ENCODE results near the gene TRIM74.
"Not testable (repeated sequence)": the region's sequence is repeated elsewhere in the genome, so short reads cannot be mapped to it uniquely, and the experiment has no call there.

Gene TRIM74

GRCh38 chr7:72968980-72969516 is at the start of gene TRIM74:
Gene TRIM74, minus strand, starts transcription at chr7:72969466. Its CDS starts 3,309 bp downstream, at chr7:72966157.
- DNase-seq = not testable (repeated sequence)

DNA sequence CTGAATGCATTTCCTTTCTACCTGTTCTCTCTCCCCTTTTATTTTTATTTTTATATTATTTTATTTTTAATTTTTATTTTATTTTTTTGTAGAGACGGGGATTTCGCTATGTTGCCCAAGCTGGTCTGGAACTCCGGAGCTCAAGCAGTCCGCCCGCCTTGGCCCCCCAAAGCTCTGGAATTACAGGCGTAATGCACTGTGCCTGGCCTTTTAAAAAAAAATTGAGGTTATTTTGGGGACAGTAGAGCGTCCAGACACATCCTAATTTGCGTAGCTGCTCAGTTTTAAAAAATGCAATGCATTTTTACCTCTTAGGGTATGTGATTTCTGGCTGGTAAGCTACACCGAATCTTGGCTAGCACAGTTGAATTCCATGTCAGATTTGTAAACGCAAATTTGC is 37.2 kb upstream of the TRIM74 start:
- DNase-seq = not testable (repeated sequence)

GRCh38 chr7:73005693-73006447 is 36.6 kb upstream of the TRIM74 start:
- DNase-seq = not testable (repeated sequence)

DNA sequence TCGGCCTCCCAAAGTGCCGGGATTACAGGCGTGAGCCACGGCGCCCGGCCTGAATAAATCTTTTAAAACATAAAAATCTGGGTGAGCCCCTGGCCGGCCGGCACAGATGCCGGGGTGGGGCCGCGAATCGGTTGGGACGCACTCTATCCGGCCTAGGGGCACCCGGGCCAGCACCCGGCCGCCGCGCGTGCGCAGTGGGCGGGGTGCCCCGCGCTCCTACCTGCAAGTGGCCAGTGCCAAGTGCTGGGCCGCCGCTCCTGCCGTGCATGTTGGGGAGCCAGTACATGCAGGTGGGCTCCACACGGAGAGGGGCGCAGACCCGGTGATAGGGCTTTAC is 36.1 kb upstream of the TRIM74 start:
- not testable (repeated sequence) for DNase-seq

DNA sequence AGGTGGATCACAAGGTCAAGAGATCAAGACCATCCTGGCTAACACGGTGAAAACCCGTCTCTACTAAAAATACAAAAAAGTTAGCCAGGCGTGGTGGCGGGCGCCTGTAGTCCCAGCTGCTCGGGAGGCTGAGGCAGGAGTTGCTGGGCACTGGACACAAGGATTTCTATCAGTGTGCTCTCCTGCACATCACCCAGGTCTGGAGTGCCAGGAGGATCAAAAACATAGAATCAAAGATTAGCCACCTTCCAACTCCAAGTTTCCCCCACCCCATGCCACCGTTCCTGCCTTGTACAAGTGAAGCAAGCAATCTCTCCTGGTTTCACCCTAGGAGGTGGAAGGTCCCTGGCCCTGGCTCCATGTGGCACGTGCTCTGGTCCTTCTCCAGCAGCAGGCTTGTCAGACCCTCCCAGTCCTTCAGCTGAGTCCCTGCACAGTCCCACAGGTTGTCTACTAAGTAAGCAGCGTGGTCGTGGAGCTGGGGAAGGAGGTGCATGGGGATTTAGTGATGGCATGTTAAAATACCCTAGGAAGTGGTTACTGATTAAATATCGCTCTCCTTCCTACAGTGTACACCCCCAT is 28.7 kb upstream of the TRIM74 start:
- DNase-seq = not testable (repeated sequence)

DNA sequence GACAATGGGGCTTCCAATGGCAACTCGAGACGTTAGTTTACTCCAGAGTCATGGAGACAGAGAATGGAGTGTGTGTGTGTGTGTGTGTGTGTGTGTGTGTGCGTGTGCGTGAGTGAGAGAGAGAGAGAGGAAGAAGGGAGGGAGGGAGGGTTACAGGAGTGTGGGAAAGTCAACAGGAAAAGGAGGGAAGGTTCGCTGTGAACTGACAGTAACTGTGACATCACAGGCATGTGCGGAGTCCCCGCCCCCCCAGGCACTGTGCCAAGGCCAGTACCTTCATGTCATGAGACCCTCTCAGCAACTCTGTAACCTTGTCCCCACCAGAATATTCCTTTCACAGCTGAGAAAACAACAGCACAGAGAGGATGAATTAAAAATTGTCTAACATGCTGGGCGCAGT is 28.2 kb upstream of the TRIM74 start:
- DNase-seq = not testable (repeated sequence)

DNA sequence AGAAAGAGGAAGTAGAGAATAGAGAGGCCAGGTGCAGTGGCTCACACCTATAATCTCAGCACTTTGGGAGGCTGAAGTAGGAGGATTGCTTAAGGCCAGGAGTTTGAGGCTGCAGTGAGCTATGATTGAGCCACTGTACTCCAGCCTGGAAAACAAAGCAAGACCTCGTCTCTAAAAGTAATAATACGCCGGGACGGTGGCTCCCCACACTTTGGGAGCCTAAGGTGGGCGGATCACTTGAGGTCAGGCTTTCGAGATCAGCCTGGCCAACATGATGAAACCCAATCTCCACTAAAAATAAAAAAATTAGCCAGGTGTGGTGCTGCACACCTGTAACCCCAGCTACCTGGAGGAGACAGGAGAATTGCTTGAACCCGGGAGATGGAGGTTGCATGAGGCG is 26.2 kb upstream of the TRIM74 start:
- DNase-seq = not testable (repeated sequence)

DNA sequence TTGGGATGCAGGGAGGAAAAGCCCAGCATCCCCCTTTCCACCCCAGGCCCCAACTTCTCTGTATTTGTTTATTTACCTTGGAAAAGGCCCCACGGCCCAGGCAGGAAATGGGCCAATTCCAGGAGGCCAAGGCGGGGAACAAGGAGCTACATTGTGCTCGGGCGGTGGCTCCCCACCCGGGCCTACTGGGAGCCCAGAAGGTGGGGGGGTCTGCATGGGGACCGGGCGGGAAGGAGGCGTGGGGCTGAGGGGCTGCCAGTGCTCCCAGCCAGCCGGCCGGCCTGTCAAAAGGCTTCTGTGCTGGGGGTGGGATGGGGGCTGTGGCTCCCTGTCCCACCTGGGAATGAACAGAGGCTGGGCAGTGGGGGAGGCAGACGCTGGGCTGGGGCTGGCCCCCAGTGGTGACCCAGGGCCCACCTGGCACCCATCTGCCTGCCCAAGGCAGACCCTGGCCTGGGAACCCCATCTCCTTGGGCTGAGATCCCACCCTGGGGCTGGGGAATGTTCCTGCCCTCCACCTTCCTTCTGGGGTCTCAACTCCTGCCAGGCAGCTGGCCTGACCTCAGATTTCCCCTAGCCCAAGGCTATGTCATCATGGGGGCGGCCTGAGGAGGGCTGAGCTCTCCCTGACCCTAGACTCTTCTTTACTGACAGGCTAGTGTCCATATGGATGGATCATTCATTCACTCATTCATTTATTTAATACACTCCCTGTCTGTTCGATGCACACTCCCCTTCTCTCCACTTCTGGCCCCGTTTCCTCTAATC is 21.1 kb upstream of the TRIM74 start:
- not testable (repeated sequence) for DNase-seq

DNA sequence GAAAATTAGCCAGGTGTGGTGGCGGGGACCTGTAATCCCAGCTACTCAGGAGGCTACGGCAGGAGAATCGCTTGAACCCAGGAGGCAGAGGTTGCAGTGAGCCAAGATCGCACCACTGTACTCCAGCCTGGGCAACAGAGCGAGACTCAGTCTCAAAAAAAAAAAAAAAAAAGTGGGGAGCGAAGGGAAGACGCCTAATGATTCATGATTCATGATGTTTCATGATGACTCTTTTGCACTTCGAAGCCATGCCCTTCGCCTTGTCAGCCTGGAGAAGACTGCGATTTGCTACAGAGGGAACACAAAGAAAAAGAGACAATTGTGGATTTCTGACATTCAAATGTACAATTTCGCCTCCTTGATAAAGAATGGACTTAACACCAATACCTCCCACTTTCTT is 12.8 kb upstream of the TRIM74 start:
- DNase-seq = not testable (repeated sequence)

GRCh38 chr7:72980382-72980781 is 11.1 kb upstream of the TRIM74 start:
- not testable (repeated sequence) for DNase-seq

DNA sequence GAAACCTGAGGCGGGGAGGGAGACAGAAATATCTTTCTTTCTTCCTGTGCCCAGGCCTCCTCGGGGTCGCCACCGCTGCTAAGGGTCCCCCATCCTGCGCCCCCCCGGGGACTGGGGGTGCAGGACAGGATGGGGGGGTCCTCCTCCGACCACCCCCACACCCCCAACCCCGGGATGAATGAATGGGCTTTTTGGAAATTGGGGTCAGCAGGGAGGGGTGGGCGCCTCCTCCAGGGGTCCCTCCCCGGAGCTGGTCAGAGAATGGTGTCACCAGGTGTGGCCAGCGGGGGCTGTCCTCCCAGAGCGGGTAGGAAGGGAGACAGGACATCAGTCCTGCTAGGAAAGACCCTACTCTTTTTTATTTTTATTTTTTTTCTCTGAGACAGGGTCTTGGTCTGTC is 7.2 kb upstream of the TRIM74 start:
- DNase-seq = not testable (repeated sequence)

DNA sequence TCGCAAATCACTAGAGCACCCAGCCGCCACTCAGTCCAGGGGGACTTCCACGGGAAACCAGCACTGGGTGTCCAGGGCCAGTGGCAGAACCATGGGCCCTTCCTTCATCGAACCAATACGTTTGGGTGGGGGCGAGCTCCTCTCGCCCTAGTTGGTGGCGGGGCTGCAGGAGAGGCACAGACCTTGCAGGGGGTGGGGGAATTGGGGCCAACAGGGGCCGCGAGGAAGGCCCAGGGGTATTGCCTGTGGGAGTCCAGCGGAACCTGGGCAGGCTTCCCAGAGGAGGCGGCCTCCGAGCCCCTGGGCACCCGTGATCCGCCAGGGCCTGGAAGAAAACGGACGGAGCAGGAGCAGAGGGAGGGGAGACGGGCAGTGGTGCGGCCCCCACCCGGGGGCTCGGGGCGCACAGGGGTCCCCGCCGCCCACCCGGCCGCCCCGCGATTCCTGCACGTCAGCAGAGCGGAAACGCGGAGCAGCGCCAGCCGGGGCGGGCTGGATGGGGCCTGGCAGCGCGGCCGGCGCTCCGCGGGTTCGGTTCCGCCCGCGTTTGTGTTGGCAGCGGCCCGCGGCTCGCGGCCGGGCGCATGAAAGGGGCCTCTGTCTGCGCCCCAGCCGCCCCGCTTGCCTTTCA is 6.5 kb upstream of the TRIM74 start:
- DNase-seq = not testable (repeated sequence)

GRCh38 chr7:72974781-72975180 is 5.5 kb upstream of the TRIM74 start:
- not testable (repeated sequence) for DNase-seq

DNA sequence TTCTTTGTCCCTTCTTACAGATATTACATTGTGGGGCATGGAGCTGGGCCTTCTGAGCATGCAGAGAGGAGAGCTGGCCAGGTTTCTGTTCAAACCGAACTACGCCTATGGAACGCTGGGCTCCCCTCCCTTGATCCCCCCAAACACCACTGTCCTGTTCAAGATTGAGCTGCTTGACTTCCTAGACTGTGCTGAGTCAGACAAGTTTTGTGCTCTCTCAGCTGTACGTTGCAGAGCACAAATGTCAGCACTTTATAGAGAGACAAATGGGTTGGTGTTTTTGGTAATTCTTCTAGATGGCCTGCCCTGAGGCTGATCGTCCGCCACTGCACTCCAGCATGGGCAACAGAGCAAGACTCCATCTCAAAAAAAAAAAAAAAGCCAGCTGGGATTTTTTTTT is 2.2 kb upstream of the TRIM74 start:
- DNase-seq = not testable (repeated sequence)

GRCh38 chr7:72969688-72970087 is 422 bp upstream of the TRIM74 start:
- DNase-seq = not testable (repeated sequence)

DNA sequence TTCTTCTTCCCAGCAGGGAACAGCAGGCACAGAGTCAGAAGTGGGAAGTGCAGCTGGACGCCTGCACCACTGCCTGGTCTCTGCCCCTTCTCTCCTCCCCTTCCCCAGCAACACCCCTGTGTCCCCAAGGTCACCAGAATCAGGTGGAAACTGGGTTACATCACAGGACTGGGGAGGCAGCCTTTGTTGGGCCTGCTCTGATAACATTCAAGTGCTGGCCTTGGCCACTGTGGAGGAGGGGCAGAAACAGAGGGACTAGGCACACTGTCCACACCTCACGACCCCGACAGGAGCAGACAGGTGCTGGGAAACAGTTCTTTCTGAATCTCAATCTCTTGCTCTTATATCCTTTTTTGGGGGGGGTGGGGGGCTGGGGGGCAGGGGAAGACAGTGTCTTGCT is 2.4 kb downstream of the TRIM74 start:
- not testable (repeated sequence) for DNase-seq

DNA sequence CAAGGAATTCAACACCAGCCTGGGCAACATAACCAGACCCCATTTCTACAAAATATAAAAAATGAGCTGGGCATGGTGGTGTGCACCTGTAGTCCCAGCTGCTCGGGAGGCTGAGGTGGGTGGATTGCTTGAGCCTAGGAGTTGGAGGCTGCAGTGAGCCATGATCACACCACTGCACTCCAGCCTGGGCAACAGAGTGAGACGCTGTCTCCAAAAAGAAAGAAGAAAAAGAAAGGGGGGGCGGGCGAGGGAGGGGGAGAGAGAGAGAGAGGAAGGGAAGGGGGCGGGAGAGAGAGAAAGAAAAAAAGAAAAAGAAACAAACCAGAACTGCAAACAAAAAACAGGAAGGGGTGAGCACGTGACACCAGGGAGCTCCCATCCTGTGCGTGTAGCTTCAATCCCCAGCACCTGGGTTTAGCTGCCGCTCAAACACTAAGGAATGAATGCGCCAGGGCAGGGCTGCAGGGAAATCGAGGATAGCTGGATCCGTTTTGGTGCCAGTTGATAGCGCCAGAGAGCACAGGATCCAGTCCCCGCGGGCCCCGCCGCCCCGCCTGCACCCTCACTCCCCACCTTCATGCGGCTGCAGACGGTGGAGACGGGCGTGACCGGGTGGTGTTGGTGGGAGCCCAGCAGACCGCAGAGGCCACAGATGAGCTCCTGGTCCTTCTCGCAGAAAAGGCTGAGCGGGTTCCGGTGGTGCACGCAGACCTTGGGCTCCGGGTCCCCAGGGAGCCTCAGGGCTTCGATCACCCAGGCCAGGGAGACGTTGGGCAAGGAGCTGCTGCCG is 3.9 kb downstream of the TRIM74 start:
- not testable (repeated sequence) for DNase-seq

DNA sequence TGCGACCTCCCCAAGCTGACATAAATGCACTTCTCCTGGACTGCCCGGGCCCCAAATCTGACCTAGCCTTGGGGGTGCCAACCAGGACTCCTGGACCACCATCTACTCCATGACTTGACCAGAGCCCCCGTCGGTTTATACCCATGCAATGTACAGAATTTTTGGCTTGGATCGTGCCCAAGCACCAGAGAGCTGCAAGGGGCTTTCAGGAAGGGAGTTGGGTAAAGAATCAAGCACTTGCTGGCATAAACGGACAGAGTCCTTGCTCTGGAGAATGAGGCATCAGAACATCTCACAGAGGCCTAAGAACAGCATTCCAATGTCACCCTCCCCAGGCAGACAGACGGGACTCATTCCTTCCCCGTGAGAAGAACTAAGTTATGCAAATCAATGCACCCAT is 6.2 kb downstream of the TRIM74 start:
- not testable (repeated sequence) for DNase-seq

- not testable (repeated sequence) for DNase-seq
Measured at GRCh38 chr7:72961346-72961650, 8.0 kb downstream of the TRIM74 start.

DNA sequence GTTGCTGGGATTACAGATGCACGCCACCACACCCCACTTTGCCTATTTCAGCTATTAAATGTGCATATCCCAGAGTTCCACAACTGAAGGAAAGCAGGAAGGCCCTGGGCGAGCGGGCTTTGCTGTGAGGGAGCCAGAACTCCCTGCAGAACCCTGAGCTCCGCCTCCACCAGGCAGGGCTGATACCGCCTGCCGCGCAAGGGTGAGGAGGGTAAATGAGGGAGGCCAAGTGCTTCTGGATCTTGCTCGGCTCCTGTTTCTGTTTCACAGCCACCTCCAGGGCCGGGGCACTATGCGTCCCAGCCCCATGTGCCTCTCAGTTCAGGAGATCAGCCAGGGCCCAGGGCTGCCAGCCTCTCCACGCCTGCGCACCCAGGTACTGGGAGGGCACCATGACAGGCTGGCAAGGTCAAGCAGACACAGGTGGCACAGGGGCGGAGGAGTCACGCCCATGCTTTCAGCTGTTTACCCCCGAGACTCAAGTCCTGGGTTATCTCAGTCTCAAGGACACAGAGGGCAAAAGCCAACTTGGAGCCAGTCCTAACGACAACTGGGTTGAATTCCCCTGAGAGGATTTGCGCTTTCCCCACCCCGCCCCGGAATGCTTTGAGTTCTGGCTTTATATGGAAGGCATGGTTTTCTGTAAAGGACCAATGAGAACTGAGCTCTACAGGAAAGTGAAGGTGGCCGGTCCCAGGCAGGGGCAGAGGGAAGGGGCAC is 8.5 kb downstream of the TRIM74 start:
- DNase-seq = not testable (repeated sequence)

- not testable (repeated sequence) for DNase-seq
Measured at GRCh38 chr7:72960029-72960428, 9.2 kb downstream of the TRIM74 start.
